HG03045 (cell line): ENCODE results near the gene STAB1.

Experiments used
- ATAC-seq: cut with Tn5 transposase; IDR thresholded peaks from one replicate; pipeline ENCODE4 v1.9.1; 2021; ENCODE audit warnings: mild to moderate bottlenecking, moderate library complexity; ENCODE audit not compliant: unreplicated experiment

STAB1 gene

GRCh38 chr3:52558436-52558835 lies 63.3 kb downstream of the STAB1 start:
- no peak for ATAC-seq

GRCh38 chr3:52561028-52561747 lies 66.0 kb downstream of the STAB1 start:
- ATAC-seq = no peak

- ATAC-seq = no peak
Observed at GRCh38 chr3:52563984-52564383, 68.8 kb downstream of the STAB1 start.

GRCh38 chr3:52568069-52568468 lies 72.9 kb downstream of the STAB1 start:
- ATAC-seq = no peak

GRCh38 chr3:52570076-52570475 lies 74.9 kb downstream of the STAB1 start:
- ATAC-seq = no peak

GRCh38 chr3:52572221-52572620 lies 77.1 kb downstream of the STAB1 start:
- ATAC-seq = no peak
